Measurements from ENCODE around the gene SLC44A2. TPM values are rescaled to one million over a fixed set of nuclear protein-coding genes. Genes with fewer than 3 reads are reported as not detected.

The SLC44A2 gene
- total RNA-seq, 1 experiment from 2014 or later: 31.5 TPM

DNA sequence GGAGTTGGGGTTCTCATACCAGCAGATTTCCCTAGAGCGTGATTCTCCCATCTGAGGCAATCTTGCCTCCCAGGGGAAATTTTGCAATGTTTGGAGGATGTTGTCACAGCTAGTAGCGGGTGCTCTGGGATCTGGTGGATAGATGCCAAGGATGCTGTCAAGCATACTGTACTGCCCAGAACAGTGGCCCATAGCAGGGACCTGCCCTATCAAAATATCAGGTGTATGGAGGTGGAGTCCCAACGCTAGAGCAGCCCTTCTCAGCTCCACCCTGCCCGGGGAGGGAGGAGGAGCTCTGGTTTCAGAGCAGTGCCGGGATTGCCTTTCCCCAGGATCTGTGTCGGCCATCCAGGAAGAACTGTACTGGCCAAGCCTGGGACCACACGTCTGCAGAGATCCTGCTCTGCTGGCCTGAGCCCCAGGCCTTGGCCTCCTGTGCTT, 65.0 kb downstream of the SLC44A2 start:
- H3K36me3 ChIP-seq (ENCODE audit: control insufficient read depth, insufficient read depth, low read length): peaks cover 4% of the 10 kb centered on the region
- ChIA-PET CTCF (interaction anchor here (0.7 kb wide), 1 partner anchor 9 kb away, joined by 3 read pairs; no protein-coding TSS in a partner anchor), POLR2A (no interaction called here)
- no peaks in the 10 kb centered on the region for H3K27me3 ChIP-seq (ENCODE audit: control insufficient read depth, insufficient read depth, low read length)
- in situ Hi-C loops (cut with HindIII; ENCODE audit: low pct_unique_long_range_greater_than_20kb, low sequenced_read_pairs) (no loop called here), intact Hi-C loops (cut with micrococcal nuclease; ENCODE audit: unreplicated experiment) (no loop called here)
- no peaks in the 10 kb centered on the region for H3K9me3 ChIP-seq (ENCODE audit: control insufficient read depth, insufficient read depth, low read depth, low read length)
- no peak for ATAC-seq
- TF ChIP-seq SIN3A (IDR thresholded peaks at IDR 0.05; ENCODE audit: borderline replicate concordance, insufficient read depth, low read depth, low read length): no peak
- TF ChIP-seq, protein P1, sequence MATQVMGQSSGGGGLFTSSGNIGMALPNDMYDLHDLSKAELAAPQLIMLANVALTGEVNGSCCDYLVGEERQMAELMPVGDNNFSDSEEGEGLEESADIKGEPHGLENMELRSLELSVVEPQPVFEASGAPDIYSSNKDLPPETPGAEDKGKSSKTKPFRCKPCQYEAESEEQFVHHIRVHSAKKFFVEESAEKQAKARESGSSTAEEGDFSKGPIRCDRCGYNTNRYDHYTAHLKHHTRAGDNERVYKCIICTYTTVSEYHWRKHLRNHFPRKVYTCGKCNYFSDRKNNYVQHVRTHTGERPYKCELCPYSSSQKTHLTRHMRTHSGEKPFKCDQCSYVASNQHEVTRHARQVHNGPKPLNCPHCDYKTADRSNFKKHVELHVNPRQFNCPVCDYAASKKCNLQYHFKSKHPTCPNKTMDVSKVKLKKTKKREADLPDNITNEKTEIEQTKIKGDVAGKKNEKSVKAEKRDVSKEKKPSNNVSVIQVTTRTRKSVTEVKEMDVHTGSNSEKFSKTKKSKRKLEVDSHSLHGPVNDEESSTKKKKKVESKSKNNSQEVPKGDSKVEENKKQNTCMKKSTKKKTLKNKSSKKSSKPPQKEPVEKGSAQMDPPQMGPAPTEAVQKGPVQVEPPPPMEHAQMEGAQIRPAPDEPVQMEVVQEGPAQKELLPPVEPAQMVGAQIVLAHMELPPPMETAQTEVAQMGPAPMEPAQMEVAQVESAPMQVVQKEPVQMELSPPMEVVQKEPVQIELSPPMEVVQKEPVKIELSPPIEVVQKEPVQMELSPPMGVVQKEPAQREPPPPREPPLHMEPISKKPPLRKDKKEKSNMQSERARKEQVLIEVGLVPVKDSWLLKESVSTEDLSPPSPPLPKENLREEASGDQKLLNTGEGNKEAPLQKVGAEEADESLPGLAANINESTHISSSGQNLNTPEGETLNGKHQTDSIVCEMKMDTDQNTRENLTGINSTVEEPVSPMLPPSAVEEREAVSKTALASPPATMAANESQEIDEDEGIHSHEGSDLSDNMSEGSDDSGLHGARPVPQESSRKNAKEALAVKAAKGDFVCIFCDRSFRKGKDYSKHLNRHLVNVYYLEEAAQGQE (IDR thresholded peaks at IDR 0.05; ENCODE audit: insufficient read depth in 1 of 2, low read depth in 2 of 2, low read length in 1 of 2): no peak
- TF ChIP-seq, protein P2, sequence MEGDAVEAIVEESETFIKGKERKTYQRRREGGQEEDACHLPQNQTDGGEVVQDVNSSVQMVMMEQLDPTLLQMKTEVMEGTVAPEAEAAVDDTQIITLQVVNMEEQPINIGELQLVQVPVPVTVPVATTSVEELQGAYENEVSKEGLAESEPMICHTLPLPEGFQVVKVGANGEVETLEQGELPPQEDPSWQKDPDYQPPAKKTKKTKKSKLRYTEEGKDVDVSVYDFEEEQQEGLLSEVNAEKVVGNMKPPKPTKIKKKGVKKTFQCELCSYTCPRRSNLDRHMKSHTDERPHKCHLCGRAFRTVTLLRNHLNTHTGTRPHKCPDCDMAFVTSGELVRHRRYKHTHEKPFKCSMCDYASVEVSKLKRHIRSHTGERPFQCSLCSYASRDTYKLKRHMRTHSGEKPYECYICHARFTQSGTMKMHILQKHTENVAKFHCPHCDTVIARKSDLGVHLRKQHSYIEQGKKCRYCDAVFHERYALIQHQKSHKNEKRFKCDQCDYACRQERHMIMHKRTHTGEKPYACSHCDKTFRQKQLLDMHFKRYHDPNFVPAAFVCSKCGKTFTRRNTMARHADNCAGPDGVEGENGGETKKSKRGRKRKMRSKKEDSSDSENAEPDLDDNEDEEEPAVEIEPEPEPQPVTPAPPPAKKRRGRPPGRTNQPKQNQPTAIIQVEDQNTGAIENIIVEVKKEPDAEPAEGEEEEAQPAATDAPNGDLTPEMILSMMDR (IDR thresholded peaks at IDR 0.05): no peak
- no peak for TF ChIP-seq POLR2AphosphoS5 (IDR thresholded peaks at IDR 0.05; ENCODE audit: low read depth, low read length)
- TF ChIP-seq TCF7L2 (IDR thresholded peaks at IDR 0.05; ENCODE audit: low read depth, low read length): no peak
- DNase-seq (ENCODE audit: low read depth, low spot score): no peak
- BruUV-seq (replicated peaks): no TSS peak
- no peak overlapping the region for H3K27ac ChIP-seq (ENCODE audit: low read length)
- no peaks in the 10 kb centered on the region for H3K4me1 ChIP-seq (ENCODE audit: control insufficient read depth, insufficient read depth, low read length)
- no peak overlapping the region for H3K4me3 ChIP-seq (ENCODE audit: low read depth in 2 of 2, low read length in 2 of 2)

DNA sequence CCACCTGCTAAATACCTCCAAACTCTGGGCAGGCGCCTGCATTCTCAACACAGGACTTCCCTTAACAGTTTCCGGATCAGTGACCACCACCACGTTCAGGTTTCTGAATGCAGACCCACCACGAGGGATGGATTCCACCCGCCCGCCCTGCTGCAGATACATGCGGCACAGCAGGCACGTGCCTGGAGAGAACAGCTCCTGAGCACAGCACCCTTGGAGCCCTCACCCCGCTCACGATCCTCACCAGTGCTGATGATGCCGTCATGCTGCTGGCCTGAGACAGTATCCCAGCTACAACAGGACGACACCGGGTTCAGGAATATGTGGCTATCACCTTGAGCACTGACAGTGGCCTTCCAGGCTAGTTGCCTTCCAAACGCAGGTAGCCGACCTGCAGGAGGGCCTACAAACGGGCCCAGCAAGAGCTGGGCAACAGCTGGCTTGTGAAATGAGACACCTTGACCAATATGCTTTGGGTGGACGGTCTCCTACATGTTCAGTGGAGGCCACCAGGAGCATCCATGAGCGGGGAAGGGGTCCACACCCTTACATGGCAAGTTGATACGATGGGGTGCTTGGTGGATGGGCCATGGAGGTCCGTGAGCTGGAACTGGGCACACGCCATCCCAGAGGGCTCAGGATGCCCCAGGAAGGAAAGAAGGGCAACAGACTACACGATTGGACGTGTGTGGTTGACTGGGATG, 66.0 kb downstream of the SLC44A2 start:
- Histone ChIP-seq H3K4me3 (ENCODE audit: low read depth in 2 of 2, low read length in 2 of 2) (no peak overlapping the region), H3K27ac (ENCODE audit: low read length) (no peak overlapping the region), H3K4me1 (ENCODE audit: control insufficient read depth, insufficient read depth, low read length) (peaks cover 4% of the 10 kb centered on the region; the same call in 1 of the 2 replicates), H3K36me3 (ENCODE audit: control insufficient read depth, insufficient read depth, low read length) (peaks cover 4% of the 10 kb centered on the region), H3K27me3 (ENCODE audit: control insufficient read depth, insufficient read depth, low read length) (no peaks in the 10 kb centered on the region), H3K9me3 (ENCODE audit: control insufficient read depth, insufficient read depth, low read depth, low read length) (no peaks in the 10 kb centered on the region)
- CTCF ChIA-PET: no interaction called here
- no peak for TF ChIP-seq TCF7L2 (IDR thresholded peaks at IDR 0.05; ENCODE audit: low read depth, low read length)
- TF ChIP-seq POLR2AphosphoS5 (IDR thresholded peaks at IDR 0.05; ENCODE audit: low read depth, low read length): no peak
- TF ChIP-seq, protein P2 (IDR thresholded peaks at IDR 0.05): no peak
- TF ChIP-seq, protein P1 (IDR thresholded peaks at IDR 0.05; ENCODE audit: insufficient read depth in 1 of 2, low read depth in 2 of 2, low read length in 1 of 2): no peak
- TF ChIP-seq SIN3A (IDR thresholded peaks at IDR 0.05; ENCODE audit: borderline replicate concordance, insufficient read depth, low read depth, low read length): no peak
- in situ Hi-C loops (cut with HindIII; ENCODE audit: low pct_unique_long_range_greater_than_20kb, low sequenced_read_pairs): no loop called here
- intact Hi-C loops (cut with micrococcal nuclease; ENCODE audit: unreplicated experiment): no loop called here
- DNase-seq (ENCODE audit: low read depth, low spot score): no peak
- POLR2A ChIA-PET: no interaction called here
- no TSS peak for BruUV-seq (replicated peaks)
- no peak for ATAC-seq
